HG03064 (cell line): Measurements from ENCODE around the gene MGARP.
"Not testable (repeated sequence)": the region's sequence is repeated elsewhere in the genome, so short reads cannot be mapped to it uniquely, and the experiment has no call there.

Experiments
- ATAC-seq: cut with Tn5 transposase; IDR thresholded peaks from one replicate; pipeline ENCODE4 v1.9.1; 2021; ENCODE audit warnings: low read depth; ENCODE audit not compliant: unreplicated experiment

The MGARP gene

DNA sequence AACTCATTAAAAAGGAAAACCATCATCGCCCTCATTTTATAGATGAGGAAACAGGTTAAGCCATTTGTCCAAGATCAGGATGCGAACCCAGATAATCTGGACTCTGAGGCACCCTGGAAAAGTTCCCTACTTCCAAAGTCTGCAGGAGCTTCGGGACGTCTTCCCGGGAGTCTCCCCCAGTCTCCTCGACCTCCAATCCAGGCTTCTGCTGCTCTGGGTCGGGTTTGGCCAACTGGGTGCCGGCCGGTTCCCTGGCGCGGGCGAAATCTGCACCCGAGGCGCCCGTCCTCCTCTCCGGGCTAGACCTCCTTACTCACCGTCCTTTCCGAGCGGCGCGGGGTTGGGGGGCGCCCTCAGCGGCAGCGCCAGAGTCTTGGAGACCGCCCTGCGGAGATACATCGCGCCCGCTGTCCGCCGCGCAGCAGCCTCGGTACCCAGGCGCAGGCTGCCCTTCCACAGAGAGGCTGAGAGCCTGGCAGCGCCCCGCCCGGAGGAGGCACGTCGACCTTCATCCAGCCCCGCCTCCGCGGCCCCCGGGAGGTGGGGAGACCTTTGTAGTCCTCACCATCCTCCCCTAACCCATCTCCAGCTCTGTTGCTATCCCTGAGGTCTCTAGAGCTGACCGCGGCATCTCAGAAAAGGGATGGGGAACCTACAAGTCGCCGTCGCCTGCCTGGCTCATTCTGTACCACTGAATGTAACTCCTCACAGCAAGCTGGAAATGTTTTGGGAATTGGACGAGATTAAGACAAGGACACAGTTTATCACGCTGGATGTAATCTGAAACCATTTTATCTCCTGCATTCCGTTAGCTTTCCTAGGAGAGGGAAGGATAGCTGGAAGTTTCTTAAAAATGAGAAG, at the start of gene MGARP:
Gene MGARP, minus strand, starts transcription at position 466 of the 861 bp plus-strand sequence. Its CDS starts 67 bp downstream, at position 399.
- ATAC-seq, result no peak

DNA sequence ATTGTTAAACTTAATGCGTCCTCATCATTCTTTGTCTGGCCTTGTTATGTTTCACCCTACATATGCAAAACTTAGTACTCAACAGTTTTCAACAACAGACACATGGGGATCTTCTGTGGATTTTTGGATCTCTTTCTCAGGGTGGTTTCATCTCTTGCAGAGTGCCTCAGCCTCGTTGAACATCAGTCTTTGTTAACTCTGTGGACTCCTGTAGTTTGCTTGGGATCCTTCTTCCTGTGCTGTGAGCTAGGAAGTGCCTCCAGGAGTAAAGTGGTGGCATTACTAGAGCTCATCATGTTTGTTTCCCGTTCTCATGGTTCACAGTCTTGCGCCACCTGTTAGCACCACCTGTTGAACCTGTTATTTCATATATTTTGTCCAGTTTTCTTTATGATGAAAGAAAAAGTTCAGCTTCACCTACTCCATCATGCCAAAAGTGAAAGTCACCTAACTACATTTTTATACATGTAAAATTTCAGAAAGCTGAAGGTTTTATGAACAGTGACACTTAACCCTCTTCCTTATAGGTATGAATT, 49.7 kb upstream of the MGARP start:
- ATAC-seq, result no peak

DNA sequence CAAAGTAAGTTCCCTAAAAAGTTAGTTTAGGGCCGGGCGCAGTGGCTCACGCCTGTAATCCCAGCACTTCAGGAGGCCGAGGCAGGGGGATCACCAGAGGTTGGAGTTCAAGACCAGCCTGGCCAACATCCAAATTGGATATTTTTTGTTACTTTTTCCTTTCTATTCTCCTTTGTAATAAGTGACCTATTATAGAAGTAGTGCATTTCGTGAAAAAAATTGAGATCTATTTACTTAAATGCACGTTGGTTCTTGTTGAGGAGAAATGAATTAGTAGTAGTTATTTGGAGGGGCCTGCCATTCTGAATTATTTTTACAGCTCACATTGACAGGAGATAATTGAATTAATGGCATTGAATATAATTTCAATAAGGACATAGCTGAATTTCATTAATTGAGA, 44.6 kb upstream of the MGARP start:
- ATAC-seq, result no peak

DNA sequence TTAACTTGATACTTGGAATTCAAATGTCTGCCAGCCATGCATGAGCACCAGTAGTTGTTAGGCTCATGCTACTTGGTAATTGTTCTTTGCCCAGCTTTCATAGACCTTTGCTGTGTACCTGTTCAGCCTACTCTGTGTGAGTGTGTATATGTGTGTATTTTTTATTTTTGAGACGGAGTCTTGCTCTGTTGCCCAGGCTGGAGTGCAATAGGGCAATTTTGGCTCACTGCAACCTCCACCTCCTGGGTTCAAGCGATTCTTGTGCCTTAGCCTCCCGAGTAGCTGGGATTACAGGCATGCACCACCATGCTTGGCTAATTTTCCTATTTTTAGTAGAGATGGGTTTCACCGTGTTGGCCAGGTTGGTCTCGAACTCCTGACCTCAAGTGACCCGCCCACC, 42.5 kb upstream of the MGARP start:
- not testable (repeated sequence) for ATAC-seq

DNA sequence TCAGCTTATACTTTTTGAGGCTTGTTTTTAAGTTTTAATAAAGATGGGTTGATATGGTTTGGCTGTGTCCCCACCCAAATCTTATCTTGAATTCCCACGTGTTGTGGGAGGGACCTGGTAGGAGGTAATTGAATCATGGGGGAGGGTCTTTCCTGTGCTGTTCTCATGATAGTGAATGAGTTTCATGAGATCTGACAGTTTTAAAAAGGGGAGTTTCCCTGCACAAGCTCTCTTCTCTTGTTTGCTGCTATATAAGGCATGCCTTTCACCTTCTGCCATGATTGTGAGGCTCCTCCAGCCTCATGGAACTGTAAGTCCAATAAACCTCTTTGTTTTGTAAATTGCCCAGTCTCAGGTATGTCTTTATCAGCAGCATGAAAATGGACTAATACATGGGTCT, 42.0 kb upstream of the MGARP start:
- ATAC-seq, result not testable (repeated sequence)

DNA sequence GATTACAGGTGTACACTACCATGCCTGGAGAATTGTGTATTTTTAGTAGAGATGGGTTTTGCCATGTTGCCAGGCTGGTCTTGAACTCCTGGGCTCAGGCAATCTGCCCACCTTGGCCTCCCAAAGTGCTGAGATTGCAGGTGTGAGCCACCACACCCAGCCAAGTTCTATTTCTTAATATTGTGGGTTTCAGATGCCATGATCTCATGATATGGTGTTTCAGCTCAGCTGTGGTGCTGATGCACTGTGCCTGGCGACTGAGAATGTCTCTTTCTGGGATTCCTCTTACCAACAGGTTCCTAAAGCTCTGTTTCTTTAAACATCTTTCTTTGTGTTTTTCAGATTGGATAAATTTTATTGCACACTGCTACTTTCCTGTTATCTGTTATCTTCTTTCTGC, 39.5 kb upstream of the MGARP start:
- no peak for ATAC-seq

DNA sequence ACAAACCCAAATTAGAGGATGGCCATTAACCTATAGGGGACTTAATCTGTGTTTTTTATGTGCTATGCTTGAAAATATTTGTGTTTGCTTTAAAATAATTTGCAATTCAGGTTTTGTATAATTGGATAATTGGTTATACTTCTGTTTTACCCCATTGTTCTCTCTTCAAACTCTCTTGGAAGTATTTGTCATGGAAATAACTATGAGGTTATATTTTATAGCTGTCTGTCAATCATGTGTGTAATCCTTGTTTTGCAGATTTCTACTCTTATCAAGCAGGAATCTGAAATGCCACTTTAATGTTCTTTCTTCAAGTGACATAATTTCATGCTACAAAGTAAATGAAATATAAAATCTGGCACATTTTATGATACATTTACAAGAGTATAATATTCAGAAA, 37.6 kb upstream of the MGARP start:
- no peak for ATAC-seq

DNA sequence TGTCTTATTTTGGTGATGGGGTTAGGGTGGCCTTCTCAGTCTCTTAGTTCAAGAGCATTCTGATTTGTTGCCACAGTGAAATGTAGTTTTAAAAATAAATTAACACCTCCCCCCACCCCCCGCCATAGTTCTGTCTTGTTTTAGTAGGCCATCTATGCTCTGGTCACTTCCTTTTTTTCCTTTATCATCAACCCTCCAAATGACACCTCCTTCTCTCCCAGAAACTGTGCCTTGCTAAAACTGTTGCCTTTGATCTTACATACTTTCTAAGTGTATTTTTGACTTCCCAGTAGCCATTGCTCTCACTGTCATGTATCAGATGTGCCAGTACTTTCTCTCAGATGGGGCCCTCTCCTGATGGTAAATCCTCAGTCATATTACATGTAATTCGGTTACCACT, 36.7 kb upstream of the MGARP start:
- ATAC-seq, result no peak

DNA sequence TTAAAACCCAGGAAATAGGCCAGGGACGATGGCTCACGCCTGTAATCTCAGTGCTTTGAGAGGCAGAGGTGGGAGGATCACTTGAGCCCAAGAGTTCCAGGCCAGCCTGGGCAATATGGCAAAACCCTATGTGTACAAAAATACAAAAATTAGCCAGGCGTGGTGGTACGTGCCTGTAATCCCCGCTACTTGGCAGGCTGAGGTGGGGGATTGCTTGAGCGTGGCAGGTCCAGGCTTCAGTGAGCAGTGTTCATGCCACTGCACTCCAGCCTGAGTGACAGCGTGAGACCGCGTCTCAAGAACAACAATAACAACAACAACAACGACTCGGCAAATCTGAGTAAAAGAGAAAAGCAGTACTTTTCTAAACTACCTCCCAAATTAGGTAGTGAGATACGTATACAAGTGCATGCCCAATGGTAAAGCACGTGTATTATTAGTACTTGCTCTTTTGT, 35.2 kb upstream of the MGARP start:
- ATAC-seq, result peak; percentile 54

DNA sequence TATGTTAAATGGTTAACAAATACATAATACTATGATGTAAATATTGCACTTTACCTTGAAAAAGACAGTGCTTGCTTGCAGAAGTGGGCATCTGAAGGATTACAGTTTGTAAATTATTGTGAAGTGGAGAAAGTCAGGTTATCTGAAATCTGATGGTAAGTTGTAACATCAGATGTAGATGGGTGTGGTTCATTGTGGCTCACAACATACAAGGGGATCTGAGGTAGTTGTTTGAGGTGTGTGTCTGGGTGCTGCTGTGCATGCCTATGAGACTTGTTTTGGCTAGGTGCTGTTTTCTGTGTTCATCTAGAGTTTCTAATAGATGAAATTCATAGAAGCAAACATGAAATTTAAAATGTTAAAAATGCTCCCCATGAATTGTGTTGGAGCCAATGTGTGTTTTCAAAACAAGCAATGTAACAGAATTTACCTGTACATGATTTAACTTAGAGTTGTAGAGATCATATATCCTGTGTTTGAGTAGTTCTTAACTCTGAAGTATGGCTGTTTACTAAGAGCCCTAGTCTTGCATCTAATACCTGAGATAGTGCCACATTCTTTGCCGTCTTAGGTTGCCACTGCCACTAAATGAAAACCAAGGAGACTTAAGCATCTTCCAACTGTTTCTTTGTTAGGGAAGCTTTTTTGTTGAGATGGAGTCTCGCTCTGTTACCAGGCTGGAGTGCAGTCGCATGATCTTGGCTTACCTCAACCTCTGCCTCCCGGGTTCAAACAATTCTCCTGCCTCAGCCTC, 34.2 kb upstream of the MGARP start:
- no peak for ATAC-seq

DNA sequence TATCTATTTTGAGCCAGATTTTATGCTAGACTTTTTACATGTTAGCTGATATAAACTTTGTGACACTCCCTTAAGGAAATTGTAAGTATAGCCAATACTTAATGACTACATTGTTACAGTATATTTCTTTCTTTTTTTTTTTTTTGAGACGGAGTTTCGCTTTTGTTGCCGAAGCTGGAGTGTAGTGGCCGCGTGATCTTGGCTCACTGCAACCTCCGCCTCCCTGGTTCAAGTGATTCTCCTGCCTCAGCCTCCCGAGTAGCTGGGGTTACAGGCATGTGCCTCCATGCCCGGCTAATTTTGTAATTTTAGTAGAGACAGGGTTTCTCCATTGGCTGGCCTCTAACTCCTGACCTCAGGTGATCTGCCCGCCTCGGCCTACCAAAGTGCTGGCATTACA, 33.4 kb upstream of the MGARP start:
- not testable (repeated sequence) for ATAC-seq

DNA sequence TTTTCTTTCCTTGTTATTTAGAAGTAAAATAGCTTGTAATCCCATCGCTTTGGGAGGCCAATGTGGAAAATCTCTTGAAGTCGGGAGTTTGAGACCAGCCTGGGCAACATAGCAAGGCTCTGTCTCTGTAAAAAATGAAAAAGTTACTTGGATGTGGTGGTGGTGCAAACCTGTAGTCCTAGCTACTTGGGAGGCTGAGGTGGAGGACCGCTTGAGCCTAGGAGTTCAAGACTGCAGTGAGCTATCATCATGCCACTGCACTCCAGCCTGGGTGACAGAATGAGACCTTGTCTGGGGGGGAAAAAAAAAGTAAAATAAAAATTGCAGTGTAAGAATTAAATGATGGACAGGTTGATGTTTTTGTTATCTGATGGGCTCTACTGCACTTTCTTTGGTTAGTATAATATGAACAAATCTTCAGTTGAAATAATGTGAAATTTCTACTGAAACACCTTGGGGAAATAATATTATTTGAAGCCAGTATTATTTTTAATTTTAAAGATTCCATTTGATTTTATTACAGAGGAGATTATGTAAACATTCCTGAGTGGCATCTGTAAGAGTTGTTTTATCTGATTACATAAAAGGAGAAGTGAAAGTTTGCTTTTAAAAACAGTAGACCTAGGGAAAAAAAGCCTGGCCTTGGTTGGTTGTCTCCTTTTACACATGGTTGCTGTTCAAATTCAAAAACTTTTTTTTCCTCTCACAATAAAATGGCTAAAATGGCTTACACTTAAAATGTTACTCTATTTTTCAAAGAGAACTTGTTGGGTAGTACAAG, 32.7 kb upstream of the MGARP start:
- ATAC-seq, result no peak

DNA sequence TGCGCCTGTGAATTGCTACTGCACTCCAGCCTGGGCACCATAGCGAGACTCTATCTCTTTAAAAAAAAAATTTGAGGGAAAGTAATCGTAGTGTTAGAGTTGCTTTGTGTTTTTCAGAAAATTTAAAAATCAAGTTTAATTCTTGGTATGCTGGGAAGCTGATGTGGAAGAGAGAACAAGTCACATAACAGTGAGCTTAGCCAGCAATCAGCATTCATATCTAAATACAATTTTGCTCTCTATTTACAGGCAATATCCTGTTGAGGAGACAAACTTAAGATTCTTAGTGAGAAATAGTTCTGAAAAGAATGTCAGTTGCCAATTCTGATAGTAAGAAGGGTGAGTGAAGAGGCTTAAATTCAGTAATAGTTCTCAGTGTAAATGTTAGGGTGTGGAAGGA, 31.9 kb upstream of the MGARP start:
- ATAC-seq, result no peak

DNA sequence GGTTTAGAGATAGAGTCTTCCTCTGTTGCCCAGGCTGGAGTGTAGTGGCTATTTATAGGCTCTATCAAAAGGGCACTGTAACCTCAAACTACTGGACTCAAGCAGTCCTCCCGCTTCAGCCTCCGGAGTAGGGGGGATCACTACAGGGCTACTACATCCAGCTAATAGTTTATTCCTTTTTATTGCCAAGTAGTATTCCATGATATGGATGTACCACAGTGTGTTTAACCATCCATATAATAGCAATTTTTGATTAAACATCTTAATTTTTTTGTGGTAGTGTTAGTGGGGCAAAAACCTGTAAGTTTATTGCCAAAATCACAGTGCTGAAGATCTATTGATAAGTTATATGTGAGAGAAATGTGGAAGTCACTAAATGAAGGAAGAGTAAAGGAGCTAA, 24.9 kb upstream of the MGARP start:
- ATAC-seq, result no peak

DNA sequence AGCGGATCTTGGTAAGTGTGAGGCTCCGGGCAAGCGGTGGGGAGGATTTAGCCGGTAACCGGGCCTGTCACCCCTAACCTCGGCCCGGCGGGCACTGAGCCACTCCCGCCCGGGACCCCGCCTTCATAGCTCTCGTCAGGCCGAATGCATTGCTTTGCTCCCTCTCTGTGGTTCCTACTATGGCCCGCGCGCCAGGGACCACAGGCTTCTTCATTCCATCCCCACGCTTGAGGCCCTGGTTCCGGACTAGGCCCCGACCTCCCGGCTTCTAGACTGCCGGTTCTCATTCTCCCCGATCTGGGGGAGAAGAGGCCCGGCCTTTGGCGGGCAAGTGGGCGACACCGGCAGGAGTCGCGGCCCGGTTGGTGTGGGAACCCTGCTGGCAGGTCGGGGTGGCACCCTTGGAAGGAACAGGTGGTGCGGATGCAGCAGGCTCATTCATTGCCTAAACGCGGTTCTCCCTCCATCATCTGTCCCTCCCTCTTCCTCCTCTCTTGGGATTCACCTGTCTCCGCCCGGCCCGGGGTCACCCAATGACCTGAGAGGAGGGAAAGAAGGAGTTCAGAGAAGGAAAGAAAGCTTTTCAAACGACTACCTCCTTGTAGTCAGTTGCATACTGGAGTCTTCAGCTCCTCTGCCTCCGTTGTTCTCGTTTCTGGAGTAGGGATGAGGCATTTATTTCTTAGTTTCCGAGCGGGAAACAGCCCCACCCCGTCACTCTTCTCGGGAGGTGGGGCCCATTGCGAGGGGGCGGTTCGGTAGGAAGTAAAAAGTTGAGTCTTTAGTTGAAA, 22.0 kb upstream of the MGARP start, which contains the start of gene NDUFC1:
Gene NDUFC1, minus strand, starts transcription at position 657 of the 791 bp plus-strand sequence. CDS start 6,679 bp downstream, outside the sequence.
- ATAC-seq, result peak; percentile 40

DNA sequence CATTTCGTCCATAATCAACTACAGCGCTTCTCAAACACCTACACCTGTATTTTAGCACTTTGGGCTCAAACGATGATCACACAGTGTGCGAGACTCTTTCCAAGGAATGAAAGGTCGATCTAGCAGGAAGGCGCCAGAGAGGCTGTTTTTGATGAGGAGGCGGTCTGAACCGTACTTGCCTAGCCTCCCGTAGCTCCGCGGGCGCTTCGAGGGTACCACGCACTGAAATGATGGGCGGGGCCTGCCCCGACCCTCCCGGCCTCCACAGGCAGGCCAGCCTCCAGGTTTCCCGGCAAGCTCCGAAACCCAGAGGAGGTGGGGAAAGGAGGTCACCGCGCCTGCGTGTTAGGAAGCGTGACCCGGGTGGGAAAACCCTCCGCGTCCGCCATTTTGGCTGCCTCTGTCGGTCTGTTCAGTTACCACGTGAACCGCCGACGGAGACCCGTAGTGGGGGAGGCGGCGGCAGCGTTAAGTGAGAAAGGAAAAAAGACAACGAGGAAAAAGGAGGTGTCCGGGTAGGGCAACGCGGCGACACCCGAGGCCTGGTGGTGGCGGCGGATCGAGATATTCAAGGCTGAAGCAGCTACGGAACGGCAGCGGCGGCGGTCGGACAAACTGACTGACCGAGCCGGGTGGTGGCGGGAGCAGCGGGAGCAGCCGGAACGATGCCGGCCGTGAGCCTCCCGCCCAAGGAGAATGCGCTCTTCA, 21.2 kb upstream of the MGARP start, which contains the start of gene NAA15:
Gene NAA15, plus strand, starts transcription at position 393 of the 708 bp plus-strand sequence. Its CDS starts 273 bp downstream, at position 666.
- peak; percentile 77 for ATAC-seq

DNA sequence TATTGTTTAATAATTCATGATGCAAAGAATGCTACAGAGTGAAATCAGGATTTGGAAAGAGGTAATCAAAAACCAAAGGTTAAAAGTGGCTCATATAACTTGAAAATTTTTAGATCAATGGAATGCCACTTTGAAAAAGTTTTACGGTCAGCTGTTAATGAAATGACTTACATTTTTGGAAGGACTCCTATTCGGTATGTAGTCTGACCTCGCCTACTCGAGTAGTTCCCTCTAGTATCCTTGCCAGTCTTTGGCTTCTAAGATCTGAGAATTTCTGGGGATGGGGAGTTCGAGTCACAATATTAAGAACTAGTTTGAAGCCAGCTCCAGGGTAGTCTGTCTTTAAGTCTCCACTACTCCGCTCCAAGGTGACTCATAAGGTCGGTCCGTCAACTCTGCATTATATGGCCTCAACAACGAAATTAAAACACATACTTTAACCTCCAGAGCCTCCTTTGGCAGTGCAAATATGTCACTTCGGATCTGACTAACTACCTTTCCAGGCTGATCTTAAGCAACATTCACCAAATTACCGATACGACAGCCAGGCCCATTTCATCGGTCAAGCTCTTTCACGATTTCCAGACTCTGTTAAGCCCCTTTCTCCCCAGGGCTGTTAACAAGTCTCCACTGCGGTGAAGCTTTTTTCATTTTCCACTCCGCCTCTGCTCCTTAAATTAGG, 20.5 kb upstream of the MGARP start:
- ATAC-seq, result peak; percentile 0

DNA sequence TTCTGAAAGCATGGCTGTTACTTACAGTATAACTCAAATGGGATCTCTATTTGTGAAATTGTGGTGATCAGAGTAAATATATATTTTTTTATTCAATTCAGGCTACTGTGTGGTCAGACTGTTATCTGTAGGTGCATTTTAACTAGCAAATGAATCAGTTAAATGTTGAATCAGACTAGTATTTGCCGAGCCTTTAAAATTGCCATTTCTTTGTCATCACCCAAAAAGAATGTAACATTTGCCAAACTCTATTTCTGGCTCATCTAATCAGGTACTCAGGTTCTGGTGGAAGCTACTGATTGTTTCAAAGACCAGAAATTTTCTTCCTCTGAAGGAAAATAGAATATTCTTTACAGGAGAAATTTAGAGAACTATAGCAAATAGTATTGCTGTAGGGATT, 19.5 kb upstream of the MGARP start:
- ATAC-seq, result no peak
